IPS-18c (cell line): ENCODE results near the gene PLBD2.

Source experiments
- H3K4me3 ChIP-seq: 2 replicates; pipeline ENCODE4 v1.7.0; 2013; ENCODE audit warnings: low read depth, mild to moderate bottlenecking, low read length, moderate library complexity; ENCODE audit not compliant: insufficient read depth
- H3K9me3 ChIP-seq: one replicate; pipeline ENCODE4 v1.6.1; 2013; ENCODE audit warnings: mild to moderate bottlenecking, low read length, moderate library complexity; ENCODE audit not compliant: control insufficient read depth, insufficient read depth

Gene PLBD2

DNA sequence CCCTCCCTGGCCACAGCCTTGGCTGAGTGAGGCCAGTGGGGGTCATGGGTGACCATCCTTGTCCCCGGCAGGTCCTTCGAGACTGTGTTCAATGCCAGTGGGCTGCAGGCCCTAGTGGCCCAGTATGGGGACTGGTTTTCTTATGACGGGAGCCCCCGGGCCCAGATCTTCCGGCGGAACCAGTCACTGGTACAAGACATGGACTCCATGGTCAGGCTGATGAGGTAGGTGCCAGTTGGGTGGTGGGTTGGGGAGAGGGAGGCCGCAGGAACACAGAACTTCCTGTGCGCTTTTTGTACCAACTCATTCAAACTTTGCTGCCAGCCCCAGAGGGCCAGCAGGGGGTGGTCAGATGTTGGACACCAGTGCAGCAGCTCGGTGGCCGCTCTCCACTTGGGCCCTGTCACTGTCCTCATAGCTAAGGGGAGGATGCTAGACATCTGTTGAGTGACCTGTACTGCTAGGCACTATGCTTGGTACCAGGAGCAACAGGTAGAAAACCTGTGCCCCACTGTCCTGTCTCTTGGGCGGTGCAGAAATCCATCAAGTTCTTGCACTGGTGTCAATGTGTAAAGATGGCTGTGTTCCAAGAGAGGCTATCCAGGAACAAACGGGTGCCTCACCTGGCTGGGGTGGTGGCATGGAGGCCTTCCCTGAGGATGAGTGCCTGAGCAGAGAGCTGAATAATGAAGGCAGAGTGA is 28.6 kb downstream of the PLBD2 start:
- Histone ChIP-seq H3K9me3 (no peaks in the 10 kb centered on the region), H3K4me3 (no peak overlapping the region)

DNA sequence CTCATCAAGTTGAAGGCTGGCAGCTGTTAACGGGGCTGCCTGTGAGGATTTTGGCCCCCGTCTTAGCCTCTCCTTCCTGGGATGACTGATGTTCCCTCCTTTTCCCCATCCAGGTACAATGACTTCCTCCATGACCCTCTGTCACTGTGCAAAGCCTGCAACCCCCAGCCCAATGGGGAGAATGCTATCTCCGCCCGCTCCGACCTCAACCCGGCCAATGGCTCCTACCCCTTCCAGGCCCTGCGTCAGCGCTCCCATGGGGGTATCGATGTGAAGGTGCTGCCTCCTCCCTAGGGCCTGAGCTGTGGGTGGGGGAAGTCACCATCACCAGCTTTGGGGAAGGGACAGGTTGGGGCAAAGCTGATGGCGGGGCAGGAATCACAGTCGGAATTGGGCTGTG is 29.2 kb downstream of the PLBD2 start:
- H3K4me3 ChIP-seq: no peak overlapping the region
- no peaks in the 10 kb centered on the region for H3K9me3 ChIP-seq

DNA sequence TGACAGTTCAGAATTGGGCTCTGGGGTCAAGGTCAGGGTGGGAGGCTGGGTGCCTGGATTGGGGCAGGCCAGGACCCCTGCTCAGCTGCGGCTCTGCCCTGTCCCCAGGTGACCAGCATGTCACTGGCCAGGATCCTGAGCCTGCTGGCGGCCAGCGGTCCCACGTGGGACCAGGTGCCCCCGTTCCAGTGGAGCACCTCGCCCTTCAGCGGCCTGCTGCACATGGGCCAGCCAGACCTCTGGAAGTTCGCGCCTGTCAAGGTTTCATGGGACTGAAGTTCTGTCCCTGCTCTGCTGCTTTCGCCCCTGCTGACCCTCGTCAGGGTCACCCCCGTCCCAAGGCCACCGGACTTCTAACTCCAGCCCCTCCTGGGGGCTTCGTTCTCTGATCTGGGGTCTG is 30.0 kb downstream of the PLBD2 start:
- Histone ChIP-seq H3K9me3 (no peaks in the 10 kb centered on the region), H3K4me3 (no peak overlapping the region)

DNA sequence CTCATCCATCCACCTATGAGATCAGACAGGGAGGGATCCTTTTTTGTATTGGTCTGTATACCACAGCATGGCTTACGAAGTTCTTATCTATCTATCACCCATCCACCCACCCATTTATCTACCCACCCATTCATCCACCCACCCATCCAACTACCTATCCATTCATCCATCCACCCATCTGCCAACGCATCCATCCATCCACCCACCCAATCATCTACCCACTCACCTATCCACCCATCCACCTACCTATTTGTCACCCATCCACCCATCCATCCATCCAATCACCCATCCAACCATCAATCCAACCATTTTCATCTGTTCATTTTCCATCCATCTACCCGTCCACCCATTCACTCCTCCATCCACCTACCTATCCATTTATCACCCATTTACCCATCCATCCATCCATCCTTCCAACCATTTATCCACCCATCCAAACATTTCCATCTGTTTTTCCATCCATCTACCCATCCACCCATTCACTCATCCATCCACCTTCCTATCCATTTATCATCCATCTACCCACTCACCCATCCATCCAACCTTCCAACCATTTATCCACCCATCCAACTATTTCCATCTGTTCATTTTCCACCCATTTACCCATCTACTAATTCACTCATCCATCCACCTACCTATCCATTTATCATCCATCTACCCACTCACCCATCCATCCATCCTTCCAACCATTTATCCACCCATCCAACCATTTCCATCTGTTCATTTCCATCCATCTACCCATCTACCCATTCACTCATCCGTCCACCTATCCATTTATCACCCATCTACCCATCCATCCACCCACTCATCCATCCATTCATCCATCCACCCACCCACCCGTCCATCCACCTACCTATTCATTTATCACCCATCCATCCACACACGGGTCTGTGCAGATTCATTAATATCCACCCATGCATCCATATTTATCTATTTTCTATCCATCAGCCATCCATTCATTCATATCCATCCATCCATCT is 32.0 kb downstream of the PLBD2 start:
- peaks cover 2% of the 10 kb centered on the region for H3K9me3 ChIP-seq
- no peak overlapping the region for H3K4me3 ChIP-seq

DNA sequence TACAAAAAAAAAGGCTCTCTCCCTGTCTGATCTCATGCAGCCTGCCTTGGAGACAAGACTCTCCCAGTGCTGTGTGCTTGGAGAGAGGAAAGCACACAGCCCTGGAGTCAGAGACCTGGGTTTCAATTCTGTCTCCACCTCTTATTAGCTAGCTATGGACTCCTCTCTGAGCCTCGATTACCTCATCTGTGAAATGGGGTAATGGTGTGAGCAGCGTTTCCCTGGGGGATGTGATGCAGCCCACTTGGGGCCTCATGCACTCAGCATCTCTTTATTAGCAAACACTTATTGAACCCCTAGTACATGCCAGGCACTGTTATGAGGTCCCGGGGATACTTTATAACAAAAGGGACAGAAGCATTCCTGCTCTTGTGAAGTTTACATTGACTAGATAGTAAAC is 32.8 kb downstream of the PLBD2 start:
- Histone ChIP-seq H3K9me3 (peaks cover 2% of the 10 kb centered on the region), H3K4me3 (no peak overlapping the region)

DNA sequence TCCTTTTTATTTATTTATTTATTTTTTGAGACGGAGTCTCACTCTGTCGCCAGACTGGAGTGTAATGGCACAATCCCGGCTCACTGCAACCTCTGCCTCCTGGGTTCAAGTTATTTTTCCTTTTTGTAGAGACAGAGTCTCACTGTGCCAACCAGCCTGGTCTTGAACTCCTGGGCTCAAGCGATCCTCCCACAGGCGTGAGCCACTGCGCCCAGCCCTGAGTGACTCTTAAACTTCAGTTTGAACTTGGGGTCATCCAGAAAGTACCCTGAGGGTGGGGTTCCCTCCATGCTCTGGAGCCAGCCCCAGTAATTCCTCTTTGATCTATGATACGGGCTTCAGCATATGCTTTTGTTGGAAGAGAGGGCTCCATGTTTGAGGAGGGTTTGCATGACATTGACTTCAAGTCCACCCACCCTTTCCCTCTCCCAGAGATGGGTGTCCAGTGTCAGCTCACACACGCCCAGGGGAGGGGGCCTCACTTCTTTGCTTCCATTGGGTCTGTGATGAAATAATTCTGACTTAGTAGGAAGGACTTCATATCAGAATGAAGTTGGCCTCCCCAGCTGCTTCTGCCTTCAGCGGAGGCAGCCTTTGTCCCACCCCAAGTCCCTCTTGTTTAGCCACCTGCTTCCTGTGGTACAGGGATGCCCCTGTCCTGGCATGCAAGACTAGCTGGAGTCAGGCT is 33.4 kb downstream of the PLBD2 start:
- Histone ChIP-seq H3K9me3 (peaks cover 2% of the 10 kb centered on the region), H3K4me3 (no peak overlapping the region)

DNA sequence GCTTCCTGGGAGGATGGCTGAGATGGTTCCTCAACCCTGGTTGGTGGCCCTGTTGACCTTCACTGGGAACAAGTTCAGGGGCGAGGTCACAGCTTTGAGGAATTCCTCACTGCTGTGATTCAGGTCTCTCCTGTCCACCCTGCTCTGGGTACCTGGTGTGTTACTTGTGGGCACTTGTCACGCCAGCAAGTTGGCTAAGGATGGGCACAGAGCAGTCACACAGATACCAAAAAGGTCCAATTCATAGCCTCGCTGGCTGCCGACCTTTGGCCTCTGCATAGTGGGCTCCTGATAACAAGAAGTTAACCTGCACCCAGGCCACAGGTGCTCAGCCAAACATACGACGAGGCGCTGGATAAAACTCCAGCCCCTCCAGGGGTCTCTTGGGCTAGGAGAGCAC is 34.1 kb downstream of the PLBD2 start:
- no peak overlapping the region for H3K4me3 ChIP-seq

DNA sequence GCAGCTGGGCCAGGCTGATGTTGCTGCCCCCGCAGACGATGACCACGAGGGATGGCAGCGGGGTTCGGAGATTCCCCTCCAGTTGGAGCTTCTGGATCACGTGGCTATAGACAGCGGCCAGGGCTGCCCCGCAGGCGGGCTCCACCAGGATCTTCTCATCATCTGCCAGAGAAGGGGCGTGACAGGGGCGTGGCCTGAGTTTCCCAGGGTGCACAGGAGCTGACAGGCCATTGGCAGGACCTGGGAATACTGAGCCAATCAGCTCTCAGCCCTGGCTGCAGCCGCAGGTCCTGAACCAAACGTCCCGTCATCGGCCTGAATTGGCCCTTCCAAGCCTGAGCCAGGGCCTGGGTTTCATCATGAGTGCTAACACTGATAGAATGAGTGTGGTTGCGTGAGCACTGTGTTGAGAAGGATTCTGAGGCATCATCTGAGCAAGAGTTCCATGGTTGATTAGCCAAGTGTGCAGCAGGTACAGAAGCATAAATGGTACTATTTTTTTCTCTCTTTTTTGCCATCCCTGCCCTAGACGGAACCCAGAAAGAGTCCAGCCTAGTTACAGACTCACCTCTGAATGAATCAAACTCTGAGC is 34.7 kb downstream of the PLBD2 start:
- H3K9me3 ChIP-seq: peaks cover 2% of the 10 kb centered on the region
- no peak overlapping the region for H3K4me3 ChIP-seq

More for the DNA sequence above, 34.1 kb downstream of the PLBD2 start:
- H3K9me3 ChIP-seq: peaks cover 2% of the 10 kb centered on the region

DNA sequence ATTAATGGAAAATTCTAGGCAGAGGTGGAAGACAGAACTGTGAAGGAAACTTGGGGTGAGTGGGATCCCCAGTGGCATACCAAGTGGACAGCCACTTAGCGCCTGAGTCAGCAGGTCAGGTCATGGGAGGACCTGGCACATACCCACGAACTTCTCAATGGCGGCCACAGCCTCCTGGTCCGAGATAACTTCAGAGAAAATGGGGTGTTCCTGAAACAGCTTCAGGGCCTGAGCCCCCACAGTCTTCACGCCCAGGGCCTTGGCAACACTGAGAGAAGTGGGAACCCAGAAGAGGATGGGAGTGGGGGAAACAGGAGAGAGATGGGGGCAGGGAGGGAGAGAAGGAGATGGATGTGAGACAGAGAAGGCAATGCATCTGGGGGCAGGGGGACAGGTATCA is 35.4 kb downstream of the PLBD2 start:
- no peak overlapping the region for H3K4me3 ChIP-seq

DNA sequence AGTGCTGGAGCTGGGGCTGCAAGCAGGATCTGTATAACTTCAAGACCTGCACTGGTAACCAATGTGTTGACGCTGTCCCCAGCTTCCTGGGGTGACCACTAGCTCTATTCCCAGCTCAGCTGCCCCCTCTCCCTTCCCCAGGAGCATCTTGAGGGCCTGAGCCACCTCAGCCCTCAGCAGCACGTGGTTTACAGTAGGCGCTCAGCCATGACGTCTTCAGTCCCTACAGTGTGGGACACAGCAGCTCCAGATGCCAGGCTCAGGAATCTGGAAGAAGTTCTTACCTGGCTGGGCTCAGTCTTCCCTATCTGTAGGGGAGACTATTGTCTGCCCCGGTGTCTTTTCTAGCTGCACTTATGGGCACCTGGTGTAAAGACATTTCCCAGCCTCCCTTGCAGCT is 36.7 kb downstream of the PLBD2 start:
- Histone ChIP-seq H3K9me3 (peaks cover 2% of the 10 kb centered on the region), H3K4me3 (no peak overlapping the region)

More for the DNA sequence above, 35.4 kb downstream of the PLBD2 start:
- peaks cover 2% of the 10 kb centered on the region for H3K9me3 ChIP-seq

DNA sequence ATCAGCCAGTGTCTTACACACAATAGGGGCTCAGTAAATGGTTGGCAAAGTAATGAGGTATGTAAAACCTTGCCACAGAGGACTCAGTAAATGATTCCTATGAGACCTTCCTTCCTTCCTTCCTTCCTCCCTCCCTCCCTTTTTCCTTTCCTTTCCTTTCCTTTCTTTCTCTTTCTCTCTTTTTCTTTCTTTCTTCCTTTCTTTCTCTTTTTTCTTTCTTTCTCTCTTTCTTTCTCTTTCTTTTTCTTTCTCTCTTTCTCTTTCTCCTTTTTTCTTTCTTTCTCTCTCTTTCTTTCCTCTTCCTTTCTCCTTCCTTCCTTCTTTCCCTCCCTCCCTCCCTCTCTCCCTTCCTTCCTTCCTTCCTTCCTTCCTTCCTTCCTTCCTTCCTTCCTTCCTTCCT is 37.8 kb downstream of the PLBD2 start:
- H3K9me3 ChIP-seq: peaks cover 2% of the 10 kb centered on the region
- H3K4me3 ChIP-seq: no peak overlapping the region

DNA sequence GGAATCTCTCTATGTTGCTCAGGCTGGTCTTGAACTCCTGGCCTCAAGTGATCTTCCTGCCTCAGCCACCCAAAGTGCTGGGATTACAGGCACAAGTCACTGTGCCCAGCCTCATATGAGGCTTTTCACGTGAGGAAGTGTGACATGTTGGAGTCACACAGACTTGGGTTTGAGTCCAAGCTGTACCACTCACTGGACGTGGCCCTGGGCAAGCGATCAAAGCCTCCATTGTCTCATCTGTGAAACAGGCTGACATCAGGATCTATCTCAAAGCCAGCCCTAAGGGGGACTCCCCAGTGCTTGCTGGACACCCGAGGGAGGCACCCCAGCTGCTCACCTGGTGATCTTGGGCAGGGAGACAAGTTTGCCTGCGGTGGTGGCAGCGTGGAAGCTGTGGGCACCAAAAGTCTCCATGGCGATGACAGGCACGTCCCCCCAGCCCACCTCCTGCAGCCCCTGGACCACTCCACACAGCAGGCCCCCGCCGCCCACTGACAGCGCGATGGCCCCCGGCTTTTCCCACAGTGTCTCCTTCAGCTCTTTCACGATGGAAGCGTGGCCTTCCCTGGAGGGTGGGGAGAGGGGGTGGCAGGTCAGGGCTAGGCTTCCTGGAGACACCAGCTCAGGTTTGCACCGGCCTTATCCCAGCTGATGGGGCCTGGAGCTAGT is 38.6 kb downstream of the PLBD2 start:
- H3K9me3 ChIP-seq: peaks cover 2% of the 10 kb centered on the region
- H3K4me3 ChIP-seq: no peak overlapping the region

DNA sequence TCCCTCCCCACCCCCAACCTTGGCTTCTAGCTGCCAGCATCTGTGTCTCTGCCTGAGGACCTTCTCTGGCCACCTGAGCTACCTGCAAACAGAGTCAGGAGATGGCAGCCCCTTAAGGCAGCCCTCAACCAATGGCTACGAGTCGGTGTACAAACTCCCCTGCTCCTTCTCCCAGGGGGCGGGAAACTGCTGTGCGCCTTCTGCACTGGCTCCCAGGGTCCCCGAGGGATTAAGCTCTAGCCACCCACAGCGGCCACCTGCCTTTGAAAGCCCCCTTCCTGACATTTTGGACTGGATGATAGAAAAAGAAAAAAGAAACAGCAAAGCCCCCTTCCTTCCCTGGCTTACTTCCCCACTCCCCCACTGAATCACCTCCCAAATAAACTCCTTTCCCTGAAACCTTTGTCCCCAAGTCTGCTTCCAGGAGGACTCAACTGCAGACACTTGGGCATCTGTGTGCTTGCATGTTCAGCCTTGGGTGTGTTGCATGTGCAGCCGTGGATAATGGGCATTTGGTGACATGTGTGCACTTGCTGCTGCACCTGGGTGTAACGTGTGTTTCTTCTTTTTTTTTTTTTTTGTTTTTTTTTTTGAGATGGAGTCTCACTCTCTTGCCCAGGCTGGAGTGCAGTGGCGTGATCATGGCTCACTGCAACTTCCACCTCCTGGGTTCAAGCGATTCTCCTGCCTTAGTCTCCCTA is 39.3 kb downstream of the PLBD2 start:
- peaks cover 2% of the 10 kb centered on the region for H3K9me3 ChIP-seq

DNA sequence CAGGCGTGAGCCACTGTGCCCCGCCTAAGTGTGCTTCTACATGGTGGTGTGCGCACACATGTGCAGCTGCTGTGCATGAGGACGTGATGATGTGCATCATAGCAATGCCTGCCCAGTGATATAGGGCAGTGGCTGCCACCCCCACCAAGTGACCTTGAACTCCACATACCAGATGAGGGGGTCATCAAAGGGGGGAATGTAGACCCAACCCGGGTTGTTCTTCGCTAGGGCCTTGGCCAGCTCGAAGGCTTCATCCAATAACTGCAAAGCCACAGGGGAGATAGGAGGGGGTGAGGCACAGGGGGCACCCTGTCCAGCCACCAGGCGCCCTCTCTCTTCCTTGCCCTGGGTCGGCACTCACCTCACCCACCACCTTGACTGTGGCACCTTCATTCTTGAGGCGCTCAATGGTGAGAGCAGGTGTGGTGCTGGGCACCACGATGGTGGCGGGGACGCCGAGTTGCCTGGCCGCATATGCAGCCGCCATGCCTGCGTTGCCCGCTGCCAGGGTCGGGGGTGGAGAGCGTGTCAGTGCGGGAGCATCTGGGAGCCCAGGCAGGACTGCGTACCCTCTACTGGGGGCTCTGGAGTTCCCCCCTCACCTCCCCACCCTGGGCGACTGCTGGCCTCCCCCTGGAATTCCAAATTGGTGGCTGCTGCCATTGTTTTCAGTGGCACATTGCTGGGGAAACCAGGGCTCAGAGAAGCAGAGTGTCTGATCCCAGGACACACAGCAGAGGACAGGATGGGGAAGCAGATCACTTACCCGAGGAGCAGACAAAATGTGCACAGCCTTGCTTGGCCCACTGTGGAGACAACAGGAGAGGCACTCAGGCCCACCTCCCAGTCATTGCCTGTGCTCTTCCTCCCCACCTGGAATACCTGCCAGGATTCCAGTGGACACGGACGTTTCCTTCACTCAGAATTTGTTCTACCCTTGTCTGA is 40.2 kb downstream of the PLBD2 start:
- peaks cover 2% of the 10 kb centered on the region for H3K9me3 ChIP-seq
- H3K4me3 ChIP-seq: no peak overlapping the region

More for the DNA sequence above, 39.3 kb downstream of the PLBD2 start:
- no peak overlapping the region for H3K4me3 ChIP-seq

DNA sequence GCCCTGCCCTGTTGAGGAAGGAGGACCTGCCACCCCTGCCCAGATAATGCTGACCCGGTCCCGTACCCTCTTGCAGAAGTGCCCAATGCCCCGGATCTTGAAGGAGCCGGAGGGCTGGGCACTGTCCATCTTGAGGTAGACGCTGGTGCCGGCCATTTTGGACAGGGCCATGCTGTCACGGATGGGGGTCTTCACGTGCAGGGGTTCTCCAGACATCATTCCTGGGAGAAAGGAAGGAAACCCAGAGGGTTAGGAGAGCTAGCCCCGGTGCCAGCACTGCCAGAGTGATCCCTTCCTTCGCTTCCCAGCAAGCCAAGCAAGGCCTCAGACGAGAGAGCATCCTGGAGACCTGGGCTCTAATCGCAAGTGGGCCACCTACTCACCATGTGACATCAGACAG is 41.1 kb downstream of the PLBD2 start:
- H3K9me3 ChIP-seq: peaks cover 2% of the 10 kb centered on the region
- no peak overlapping the region for H3K4me3 ChIP-seq
